ENCODE measurements around the gene RPS3.
"Not testable (repeated sequence)": the region's sequence is repeated elsewhere in the genome, so short reads cannot be mapped to it uniquely, and the experiment has no call there.

The RPS3 gene

GRCh38 chr11:75365711-75366181 lies 33.6 kb upstream of the RPS3 start:
- Histone ChIP-seq H3K9ac (ENCODE audit: low read depth, low read length) (no peak overlapping the region), H3K9me3 (replicated peaks; ENCODE audit: low read length) (no peaks in the 10 kb centered on the region), H3K4me2 (ENCODE audit: low read length) (no peak overlapping the region), H3K4me1 (ENCODE audit: control insufficient read depth, insufficient read depth, low read length) (no peaks in the 10 kb centered on the region), H3K4me3 (ENCODE audit: low read length) (no peak overlapping the region), H3K27me3 (ENCODE audit: control insufficient read depth, insufficient read depth, low read length) (peaks cover 10% of the 10 kb centered on the region), H3K36me3 (ENCODE audit: insufficient read depth, low read length) (no peaks in the 10 kb centered on the region)

DNA sequence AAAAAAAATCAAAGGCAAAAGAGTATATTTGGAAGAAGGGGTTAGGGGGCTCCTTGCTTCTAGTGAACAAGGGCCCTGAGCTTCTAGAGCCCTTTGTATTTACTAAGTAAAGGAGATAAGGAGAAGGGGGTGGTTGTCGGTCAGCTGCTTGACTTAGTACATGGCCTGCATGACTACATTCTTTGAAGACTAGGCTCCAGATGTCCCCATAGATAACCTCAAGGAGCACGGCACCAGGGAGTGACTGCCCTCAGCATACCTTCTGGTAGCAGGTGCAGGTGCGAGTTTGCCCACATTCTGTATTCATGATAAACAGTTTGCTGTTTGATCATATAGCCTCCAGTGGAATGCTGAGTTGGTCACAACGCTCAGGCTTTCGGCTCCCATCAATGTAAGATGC lies 32.5 kb upstream of the RPS3 start:
- not testable (repeated sequence) for H3K9ac ChIP-seq (ENCODE audit: low read depth, low read length); H3K27me3 ChIP-seq (ENCODE audit: control insufficient read depth, insufficient read depth, low read length); H3K4me2 ChIP-seq (ENCODE audit: low read length); H3K4me1 ChIP-seq (ENCODE audit: control insufficient read depth, insufficient read depth, low read length); H3K36me3 ChIP-seq (ENCODE audit: insufficient read depth, low read length); H3K4me3 ChIP-seq (ENCODE audit: low read length); H3K9me3 ChIP-seq (replicated peaks; ENCODE audit: low read length)

GRCh38 chr11:75369560-75370255 lies 29.6 kb upstream of the RPS3 start:
- Histone ChIP-seq H3K4me3 (ENCODE audit: low read length) (no peak overlapping the region), H3K27me3 (ENCODE audit: control insufficient read depth, insufficient read depth, low read length) (peaks cover 4% of the 10 kb centered on the region), H3K9me3 (replicated peaks; ENCODE audit: low read length) (no peaks in the 10 kb centered on the region), H3K9ac (ENCODE audit: low read depth, low read length) (no peak overlapping the region), H3K36me3 (ENCODE audit: insufficient read depth, low read length) (no peaks in the 10 kb centered on the region), H3K4me1 (ENCODE audit: control insufficient read depth, insufficient read depth, low read length) (peaks cover 9% of the 10 kb centered on the region), H3K4me2 (ENCODE audit: low read length) (no peak overlapping the region)

GRCh38 chr11:75371949-75372876 lies 27.1 kb upstream of the RPS3 start:
- Histone ChIP-seq H3K9ac (ENCODE audit: low read depth, low read length) (no peak overlapping the region), H3K27me3 (ENCODE audit: control insufficient read depth, insufficient read depth, low read length) (peaks cover 4% of the 10 kb centered on the region), H3K9me3 (replicated peaks; ENCODE audit: low read length) (no peaks in the 10 kb centered on the region), H3K4me2 (ENCODE audit: low read length) (peak overlapping the region; percentile 12), H3K4me1 (ENCODE audit: control insufficient read depth, insufficient read depth, low read length) (peaks cover 9% of the 10 kb centered on the region), H3K36me3 (ENCODE audit: insufficient read depth, low read length) (no peaks in the 10 kb centered on the region), H3K4me3 (ENCODE audit: low read length) (no peak overlapping the region)

- H3K4me3 ChIP-seq (ENCODE audit: low read length): no peak overlapping the region
- H3K4me1 ChIP-seq (ENCODE audit: control insufficient read depth, insufficient read depth, low read length): peaks cover 9% of the 10 kb centered on the region
- no peaks in the 10 kb centered on the region for H3K36me3 ChIP-seq (ENCODE audit: insufficient read depth, low read length)
- no peaks in the 10 kb centered on the region for H3K9me3 ChIP-seq (replicated peaks; ENCODE audit: low read length)
- no peak overlapping the region for H3K4me2 ChIP-seq (ENCODE audit: low read length)
- H3K27me3 ChIP-seq (ENCODE audit: control insufficient read depth, insufficient read depth, low read length): peaks cover 4% of the 10 kb centered on the region
- H3K9ac ChIP-seq (ENCODE audit: low read depth, low read length): no peak overlapping the region
Measured at GRCh38 chr11:75373201-75373600, 26.1 kb upstream of the RPS3 start.

DNA sequence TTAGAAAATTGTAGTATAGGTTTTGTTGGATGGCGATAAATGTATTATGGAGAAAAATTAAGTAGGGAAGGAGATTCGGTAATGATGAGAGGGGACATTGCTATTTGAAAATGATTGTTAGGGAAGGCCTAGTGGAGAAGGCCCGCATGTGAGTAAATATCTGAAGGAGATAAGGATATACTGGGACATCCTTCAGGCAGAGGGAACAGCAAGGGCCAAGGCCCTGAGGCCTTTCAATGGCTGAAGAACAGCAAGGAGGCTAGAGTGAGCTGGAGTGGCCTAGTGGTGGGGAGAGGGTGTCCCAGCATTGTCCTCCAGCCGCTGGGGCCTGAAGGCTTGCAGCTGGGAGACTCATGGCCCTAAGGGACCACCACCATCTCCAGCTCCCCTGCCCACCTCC lies 24.7 kb upstream of the RPS3 start:
- Histone ChIP-seq H3K4me1 (ENCODE audit: control insufficient read depth, insufficient read depth, low read length) (peaks cover 9% of the 10 kb centered on the region), H3K9ac (ENCODE audit: low read depth, low read length) (no peak overlapping the region), H3K4me3 (ENCODE audit: low read length) (no peak overlapping the region), H3K9me3 (replicated peaks; ENCODE audit: low read length) (no peaks in the 10 kb centered on the region), H3K36me3 (ENCODE audit: insufficient read depth, low read length) (no peaks in the 10 kb centered on the region), H3K27me3 (ENCODE audit: control insufficient read depth, insufficient read depth, low read length) (peaks cover under 1% of the 10 kb centered on the region), H3K4me2 (ENCODE audit: low read length) (no peak overlapping the region)

GRCh38 chr11:75375626-75376025 lies 23.7 kb upstream of the RPS3 start:
- Histone ChIP-seq H3K36me3 (ENCODE audit: insufficient read depth, low read length) (no peaks in the 10 kb centered on the region), H3K27me3 (ENCODE audit: control insufficient read depth, insufficient read depth, low read length) (no peaks in the 10 kb centered on the region), H3K9me3 (replicated peaks; ENCODE audit: low read length) (no peaks in the 10 kb centered on the region), H3K4me2 (ENCODE audit: low read length) (no peak overlapping the region), H3K4me1 (ENCODE audit: control insufficient read depth, insufficient read depth, low read length) (peaks cover 9% of the 10 kb centered on the region), H3K4me3 (ENCODE audit: low read length) (no peak overlapping the region), H3K9ac (ENCODE audit: low read depth, low read length) (no peak overlapping the region)

- Histone ChIP-seq H3K4me1 (ENCODE audit: control insufficient read depth, insufficient read depth, low read length) (peaks cover 9% of the 10 kb centered on the region), H3K9me3 (replicated peaks; ENCODE audit: low read length) (no peaks in the 10 kb centered on the region), H3K4me2 (ENCODE audit: low read length) (no peak overlapping the region), H3K4me3 (ENCODE audit: low read length) (no peak overlapping the region), H3K36me3 (ENCODE audit: insufficient read depth, low read length) (no peaks in the 10 kb centered on the region), H3K27me3 (ENCODE audit: control insufficient read depth, insufficient read depth, low read length) (no peaks in the 10 kb centered on the region), H3K9ac (ENCODE audit: low read depth, low read length) (no peak overlapping the region)
Measured at GRCh38 chr11:75376175-75376574, 23.1 kb upstream of the RPS3 start.

- H3K27me3 ChIP-seq (ENCODE audit: control insufficient read depth, insufficient read depth, low read length); H3K4me3 ChIP-seq (ENCODE audit: low read length); H3K9me3 ChIP-seq (replicated peaks; ENCODE audit: low read length); H3K9ac ChIP-seq (ENCODE audit: low read depth, low read length); H3K4me2 ChIP-seq (ENCODE audit: low read length); H3K36me3 ChIP-seq (ENCODE audit: insufficient read depth, low read length); H3K4me1 ChIP-seq (ENCODE audit: control insufficient read depth, insufficient read depth, low read length): not testable (repeated sequence)
Measured at GRCh38 chr11:75378776-75379175, 20.5 kb upstream of the RPS3 start.

- Histone ChIP-seq H3K9me3 (replicated peaks; ENCODE audit: low read length) (no peaks in the 10 kb centered on the region), H3K4me1 (ENCODE audit: control insufficient read depth, insufficient read depth, low read length) (no peaks in the 10 kb centered on the region), H3K36me3 (ENCODE audit: insufficient read depth, low read length) (no peaks in the 10 kb centered on the region), H3K9ac (ENCODE audit: low read depth, low read length) (no peak overlapping the region), H3K4me3 (ENCODE audit: low read length) (no peak overlapping the region), H3K27me3 (ENCODE audit: control insufficient read depth, insufficient read depth, low read length) (no peaks in the 10 kb centered on the region), H3K4me2 (ENCODE audit: low read length) (no peak overlapping the region)
Measured at GRCh38 chr11:75380245-75380644, 19.1 kb upstream of the RPS3 start.

DNA sequence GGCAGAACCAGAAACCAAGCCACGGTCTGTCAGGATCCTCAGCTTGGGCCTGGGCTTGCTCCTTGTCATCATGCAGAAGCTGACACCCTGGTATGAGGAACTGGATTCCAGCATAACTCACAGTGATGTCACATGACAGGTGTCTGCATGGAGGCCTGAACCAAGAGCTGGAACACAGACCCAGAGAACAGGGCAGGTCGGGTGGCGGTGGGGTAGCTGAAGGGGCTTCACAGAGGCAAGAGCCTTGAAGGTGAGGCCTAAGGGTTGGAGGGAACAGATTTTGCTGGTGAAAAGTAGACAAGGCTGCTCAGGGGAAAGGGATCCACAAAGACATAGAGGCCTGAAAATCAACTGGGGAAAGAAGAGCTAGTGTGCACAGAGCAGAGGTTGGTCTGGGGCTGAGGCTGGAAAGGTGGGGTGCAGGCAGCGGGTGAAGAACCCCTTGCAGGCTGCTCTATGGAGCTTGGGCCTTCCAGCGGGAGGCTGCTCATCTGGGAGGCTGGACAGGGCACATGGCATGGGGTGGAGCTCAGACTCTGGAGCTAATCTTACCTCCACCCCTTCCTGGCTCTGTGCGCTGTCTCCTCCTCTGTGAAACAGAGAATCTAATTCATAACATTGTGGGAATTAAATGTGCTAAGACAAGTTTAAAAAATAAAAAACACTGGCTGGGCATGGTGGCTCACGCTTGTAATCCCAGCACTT lies 18.4 kb upstream of the RPS3 start:
- Histone ChIP-seq H3K9me3 (replicated peaks; ENCODE audit: low read length) (no peaks in the 10 kb centered on the region), H3K9ac (ENCODE audit: low read depth, low read length) (no peak overlapping the region), H3K27me3 (ENCODE audit: control insufficient read depth, insufficient read depth, low read length) (no peaks in the 10 kb centered on the region), H3K4me1 (ENCODE audit: control insufficient read depth, insufficient read depth, low read length) (no peaks in the 10 kb centered on the region), H3K36me3 (ENCODE audit: insufficient read depth, low read length) (no peaks in the 10 kb centered on the region), H3K4me3 (ENCODE audit: low read length) (no peak overlapping the region), H3K4me2 (ENCODE audit: low read length) (no peak overlapping the region)
